NCI-H2196 treated with DMSO at 0.1 percent for 48 hours (cell line): ENCODE data around the gene SCN4A.
"Not testable (repeated sequence)": the region's sequence is repeated elsewhere in the genome, so short reads cannot be mapped to it uniquely, and the experiment has no call there.

Experiments
- DNase-seq: peaks from one replicate; lab custom pipeline; 2025; ENCODE audit not compliant: unreplicated experiment; lab: John Stamatoyannopoulos, UW

The SCN4A gene

GRCh38 chr17:63889026-63889848 is 83.5 kb downstream of the SCN4A start:
- DNase-seq, result not testable (repeated sequence)
